Nephron progenitor cell (in vitro differentiated cells): ENCODE data around the gene NUP160.
"Not testable (repeated sequence)": the region's sequence is repeated elsewhere in the genome, so short reads cannot be mapped to it uniquely, and the experiment has no call there.

Source experiments
- DNase-seq: peaks from one replicate; pipeline ENCODE4 v3.0.0; 2021
- H3K27ac Mint-ChIP-seq: 2 replicates; pipeline ENCODE4 v1.8.0; 2021; ENCODE audit warnings: mild to moderate bottlenecking, moderate library complexity, mixed read lengths
- H3K27me3 Mint-ChIP-seq: 2 replicates; pipeline ENCODE4 v1.8.0; 2021; ENCODE audit warnings: mild to moderate bottlenecking, low read depth, mixed read lengths; ENCODE audit not compliant: poor library complexity
- H3K36me3 Mint-ChIP-seq: 2 replicates; pipeline ENCODE4 v1.8.0; 2021; ENCODE audit warnings: low read depth, mixed read lengths
- H3K4me1 Mint-ChIP-seq: 2 replicates; pipeline ENCODE4 v1.8.0; 2021; ENCODE audit warnings: mixed read lengths
- H3K4me3 Mint-ChIP-seq: 2 replicates; pipeline ENCODE4 v1.8.0; 2021; ENCODE audit warnings: mild to moderate bottlenecking, moderate library complexity, mixed read lengths
- H3K9me3 Mint-ChIP-seq: 2 replicates; pipeline ENCODE4 v1.8.0; 2021; ENCODE audit warnings: mild to moderate bottlenecking, moderate library complexity, mixed read lengths
- CTCF ChIP-seq: fragments of 200-600 bp; sonication (generic); IDR thresholded peaks from 2 replicates; pipeline ENCODE4 v1.5.0; 2021; ENCODE audit warnings: antibody characterized with exemption

The NUP160 gene, protein sequence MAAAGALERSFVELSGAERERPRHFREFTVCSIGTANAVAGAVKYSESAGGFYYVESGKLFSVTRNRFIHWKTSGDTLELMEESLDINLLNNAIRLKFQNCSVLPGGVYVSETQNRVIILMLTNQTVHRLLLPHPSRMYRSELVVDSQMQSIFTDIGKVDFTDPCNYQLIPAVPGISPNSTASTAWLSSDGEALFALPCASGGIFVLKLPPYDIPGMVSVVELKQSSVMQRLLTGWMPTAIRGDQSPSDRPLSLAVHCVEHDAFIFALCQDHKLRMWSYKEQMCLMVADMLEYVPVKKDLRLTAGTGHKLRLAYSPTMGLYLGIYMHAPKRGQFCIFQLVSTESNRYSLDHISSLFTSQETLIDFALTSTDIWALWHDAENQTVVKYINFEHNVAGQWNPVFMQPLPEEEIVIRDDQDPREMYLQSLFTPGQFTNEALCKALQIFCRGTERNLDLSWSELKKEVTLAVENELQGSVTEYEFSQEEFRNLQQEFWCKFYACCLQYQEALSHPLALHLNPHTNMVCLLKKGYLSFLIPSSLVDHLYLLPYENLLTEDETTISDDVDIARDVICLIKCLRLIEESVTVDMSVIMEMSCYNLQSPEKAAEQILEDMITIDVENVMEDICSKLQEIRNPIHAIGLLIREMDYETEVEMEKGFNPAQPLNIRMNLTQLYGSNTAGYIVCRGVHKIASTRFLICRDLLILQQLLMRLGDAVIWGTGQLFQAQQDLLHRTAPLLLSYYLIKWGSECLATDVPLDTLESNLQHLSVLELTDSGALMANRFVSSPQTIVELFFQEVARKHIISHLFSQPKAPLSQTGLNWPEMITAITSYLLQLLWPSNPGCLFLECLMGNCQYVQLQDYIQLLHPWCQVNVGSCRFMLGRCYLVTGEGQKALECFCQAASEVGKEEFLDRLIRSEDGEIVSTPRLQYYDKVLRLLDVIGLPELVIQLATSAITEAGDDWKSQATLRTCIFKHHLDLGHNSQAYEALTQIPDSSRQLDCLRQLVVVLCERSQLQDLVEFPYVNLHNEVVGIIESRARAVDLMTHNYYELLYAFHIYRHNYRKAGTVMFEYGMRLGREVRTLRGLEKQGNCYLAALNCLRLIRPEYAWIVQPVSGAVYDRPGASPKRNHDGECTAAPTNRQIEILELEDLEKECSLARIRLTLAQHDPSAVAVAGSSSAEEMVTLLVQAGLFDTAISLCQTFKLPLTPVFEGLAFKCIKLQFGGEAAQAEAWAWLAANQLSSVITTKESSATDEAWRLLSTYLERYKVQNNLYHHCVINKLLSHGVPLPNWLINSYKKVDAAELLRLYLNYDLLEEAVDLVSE (N-terminal part only)

GRCh38 chr11:47847892-47848699 lies at the start of gene NUP160:
NUP160 (minus strand) TSS chr11:47848350; CDS start chr11:47848318, 32 bp downstream.
- Mint-ChIP-seq H3K27me3 (peaks cover 11% of the 10 kb centered on the region), H3K27ac (peak within 1 kb of the TSS; percentile 99), H3K4me1 (peaks cover 33% of the 10 kb centered on the region), H3K9me3 (no peaks in the 10 kb centered on the region), H3K36me3 (peaks cover 20% of the 10 kb centered on the region), H3K4me3 (peak within 1 kb of the TSS; percentile 99)
- DNase-seq = peak; percentile 92
- TF ChIP-seq CTCF = no peak

- Mint-ChIP-seq H3K4me1 (no peaks in the 10 kb centered on the region), H3K27me3 (peaks cover 5% of the 10 kb centered on the region), H3K4me3 (no peak overlapping the region), H3K36me3 (no peaks in the 10 kb centered on the region), H3K9me3 (peaks cover 33% of the 10 kb centered on the region), H3K27ac (no peak overlapping the region)
- no peak for TF ChIP-seq CTCF
- DNase-seq = no peak
Observed at GRCh38 chr11:47896199-47896598, 48.0 kb upstream of the NUP160 start.

DNA sequence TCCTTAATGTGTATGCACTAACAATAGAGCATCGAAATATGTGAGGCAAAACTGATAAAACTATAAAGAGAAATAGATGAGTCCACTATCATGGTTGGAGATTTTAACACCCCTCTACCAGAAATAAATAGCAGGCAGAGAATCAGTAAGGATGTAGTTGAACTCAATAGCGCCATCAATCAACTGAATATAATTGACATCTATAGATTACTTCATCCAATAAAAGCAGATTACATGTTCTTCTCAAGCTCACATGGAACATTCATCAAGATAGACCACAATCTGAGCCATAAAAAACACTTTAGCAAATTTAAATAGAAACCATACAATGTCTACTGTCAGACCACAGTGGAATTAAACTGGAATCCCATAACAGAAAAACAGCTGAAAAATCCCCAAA lies 46.9 kb upstream of the NUP160 start:
- H3K36me3 Mint-ChIP-seq = no peaks in the 10 kb centered on the region

DNA sequence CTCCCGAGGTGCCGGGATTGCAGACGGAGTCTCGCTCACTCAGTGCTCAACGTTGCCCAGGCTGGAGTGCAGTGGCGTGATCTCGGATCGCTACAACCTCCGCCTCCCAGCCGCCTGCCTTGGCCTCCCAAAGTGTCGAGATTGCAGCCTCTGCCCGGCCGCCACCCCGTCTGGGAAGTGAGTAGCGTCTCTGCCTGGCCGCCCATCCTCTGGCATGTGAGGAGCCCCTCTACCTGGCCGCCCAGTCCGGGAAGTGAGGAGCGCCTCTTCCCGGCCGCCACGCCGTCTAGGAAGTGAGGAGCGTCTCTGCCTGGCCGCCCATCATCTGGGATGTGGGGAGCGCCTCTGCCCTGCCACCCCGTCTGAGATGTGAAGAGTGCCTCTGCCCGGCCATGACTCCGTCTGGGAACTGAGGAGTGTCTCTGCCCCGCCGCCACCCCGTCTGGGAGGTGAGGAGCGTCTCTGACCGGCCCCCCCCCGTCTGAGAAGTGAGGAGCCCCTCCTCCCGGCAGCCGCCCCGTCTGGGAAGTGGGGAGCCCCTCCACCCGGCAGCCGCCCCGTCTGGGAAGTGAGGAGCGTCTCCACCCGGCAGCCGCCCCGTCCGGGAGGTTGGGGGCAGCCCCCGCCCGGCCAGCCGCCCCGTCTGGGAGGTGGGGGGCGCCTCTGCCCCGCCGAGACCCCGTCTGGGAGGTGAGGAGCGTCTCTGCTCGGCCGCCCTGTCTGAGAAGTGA lies 44.6 kb upstream of the NUP160 start:
- H3K4me1 Mint-ChIP-seq, H3K27me3 Mint-ChIP-seq, H3K36me3 Mint-ChIP-seq, DNase-seq, H3K4me3 Mint-ChIP-seq, H3K27ac Mint-ChIP-seq: not testable (repeated sequence)
- H3K9me3 Mint-ChIP-seq = peaks cover 37% of the 10 kb centered on the region

More for the DNA sequence above, 46.9 kb upstream of the NUP160 start:
- no peak for TF ChIP-seq CTCF
- Mint-ChIP-seq H3K27ac (no peak overlapping the region), H3K4me1 (no peaks in the 10 kb centered on the region), H3K9me3 (peaks cover 37% of the 10 kb centered on the region), H3K4me3 (no peak overlapping the region), H3K27me3 (peaks cover 2% of the 10 kb centered on the region)
- no peak for DNase-seq

- H3K27me3 Mint-ChIP-seq = peaks cover 13% of the 10 kb centered on the region
- H3K9me3 Mint-ChIP-seq = peaks cover 37% of the 10 kb centered on the region
- DNase-seq = no peak
- no peak for TF ChIP-seq CTCF
- no peak overlapping the region for H3K27ac Mint-ChIP-seq
- no peaks in the 10 kb centered on the region for H3K36me3 Mint-ChIP-seq
- H3K4me1 Mint-ChIP-seq = no peaks in the 10 kb centered on the region
- H3K4me3 Mint-ChIP-seq = no peak overlapping the region
Observed at GRCh38 chr11:47891886-47892285, 43.7 kb upstream of the NUP160 start.
